GM19395 (cell line): ENCODE results near the gene KIF13A.
"Not testable (repeated sequence)": the region's sequence is repeated elsewhere in the genome, so short reads cannot be mapped to it uniquely, and the experiment has no call there.

ENCODE experiments used
- ATAC-seq: cut with Tn5 transposase; IDR thresholded peaks from one replicate; pipeline ENCODE4 v1.9.1; 2021; ENCODE audit warnings: mild to moderate bottlenecking, moderate library complexity; ENCODE audit not compliant: unreplicated experiment

KIF13A gene

GRCh38 chr6:17735311-17735710, 252.1 kb downstream of the KIF13A start:
- ATAC-seq, result not testable (repeated sequence)

GRCh38 chr6:17730078-17730704, 257.2 kb downstream of the KIF13A start:
- no peak for ATAC-seq

DNA sequence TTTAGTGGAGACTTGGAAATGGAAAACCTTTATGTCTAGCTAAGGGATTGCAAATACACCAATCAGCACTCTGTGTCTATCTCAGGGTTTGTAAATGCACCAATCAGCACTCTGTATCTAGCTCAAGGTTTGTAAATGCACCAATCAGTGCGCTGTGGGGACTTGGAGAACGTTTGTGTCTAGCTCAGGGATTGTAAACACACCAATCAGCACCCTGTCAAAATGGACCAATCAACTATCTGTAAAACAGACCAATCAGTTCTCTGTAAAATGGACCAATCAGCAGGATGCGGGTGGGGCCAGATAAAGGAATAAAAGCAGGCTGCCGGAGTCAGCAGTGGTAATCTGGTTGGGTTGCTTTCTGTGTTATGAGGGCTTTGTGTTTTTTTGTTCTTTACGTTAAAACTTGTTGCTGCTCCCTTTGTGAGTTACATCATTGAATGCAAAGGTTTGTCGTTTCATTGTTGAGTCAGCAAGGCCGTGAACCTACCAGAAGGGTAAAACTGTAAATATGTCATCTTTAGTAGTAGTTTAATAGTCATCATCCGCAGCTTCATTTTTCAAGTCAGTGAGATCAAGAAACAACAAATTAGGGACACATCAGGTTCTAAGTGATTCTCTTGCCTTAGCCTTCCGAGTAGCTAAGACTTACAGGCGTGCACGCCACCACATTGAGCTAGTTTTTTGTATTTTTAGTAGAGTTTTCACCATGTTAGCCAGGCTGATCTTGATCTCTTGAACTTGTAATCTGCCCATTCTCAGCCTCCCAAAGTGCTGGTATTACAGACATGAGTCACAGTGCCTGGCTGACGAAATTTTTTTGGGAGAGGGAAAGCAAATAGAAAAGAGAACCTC, 258.0 kb downstream of the KIF13A start:
- ATAC-seq, result no peak

DNA sequence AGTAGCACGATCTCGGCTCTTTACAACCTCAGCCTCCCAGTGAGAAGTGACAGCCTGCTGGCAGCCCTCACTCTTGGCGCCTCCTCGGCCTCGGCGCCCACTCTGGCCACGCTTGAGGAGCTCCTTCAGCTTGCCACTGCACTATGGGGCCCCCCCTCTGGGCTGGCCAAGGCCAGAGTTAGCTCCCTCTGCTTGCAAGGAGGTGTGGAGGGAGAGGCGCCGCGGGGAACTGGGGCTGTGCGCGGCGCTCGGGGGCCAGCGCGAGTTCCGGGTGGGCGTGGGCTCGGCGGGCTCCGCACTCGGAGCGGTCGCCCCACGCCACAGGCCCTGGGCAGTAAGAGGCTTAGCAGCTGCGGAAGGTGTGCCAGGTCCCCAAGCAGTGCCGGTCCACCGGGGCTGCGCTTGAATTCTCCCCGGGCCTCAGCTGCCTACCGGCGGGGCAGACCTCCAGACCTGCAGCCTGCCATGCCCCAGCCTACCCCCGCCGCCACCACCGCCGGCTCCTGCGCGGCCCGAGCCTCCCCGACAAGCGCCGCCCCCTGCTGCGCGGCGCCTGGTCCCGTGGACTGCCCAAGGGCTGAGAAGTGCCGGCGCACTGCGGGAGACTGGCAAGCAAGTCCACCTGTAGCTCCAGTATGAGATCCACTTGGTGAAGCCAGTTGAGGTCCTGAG, 258.7 kb downstream of the KIF13A start:
- ATAC-seq, result no peak

- ATAC-seq, result no peak
Observed at GRCh38 chr6:17725083-17725482, 262.4 kb downstream of the KIF13A start.

DNA sequence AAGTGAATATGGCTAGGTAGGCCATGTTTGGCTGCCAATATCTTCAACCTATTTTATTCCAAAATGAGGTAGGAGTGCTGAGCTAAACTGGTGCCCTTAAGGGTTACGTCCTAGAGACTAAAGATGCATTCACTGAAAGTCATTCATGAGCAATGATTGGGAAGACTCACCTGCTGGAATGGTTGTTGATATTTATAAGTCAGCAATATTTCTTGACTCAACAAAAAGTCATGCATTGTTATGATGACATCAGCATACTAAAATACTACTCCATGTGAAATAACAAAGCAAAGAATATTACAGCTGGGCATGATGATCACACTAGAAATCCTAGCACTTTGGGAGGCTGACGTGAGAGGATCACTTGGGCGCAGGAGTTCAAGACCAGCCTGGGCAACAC, 263.1 kb downstream of the KIF13A start:
- no peak for ATAC-seq

DNA sequence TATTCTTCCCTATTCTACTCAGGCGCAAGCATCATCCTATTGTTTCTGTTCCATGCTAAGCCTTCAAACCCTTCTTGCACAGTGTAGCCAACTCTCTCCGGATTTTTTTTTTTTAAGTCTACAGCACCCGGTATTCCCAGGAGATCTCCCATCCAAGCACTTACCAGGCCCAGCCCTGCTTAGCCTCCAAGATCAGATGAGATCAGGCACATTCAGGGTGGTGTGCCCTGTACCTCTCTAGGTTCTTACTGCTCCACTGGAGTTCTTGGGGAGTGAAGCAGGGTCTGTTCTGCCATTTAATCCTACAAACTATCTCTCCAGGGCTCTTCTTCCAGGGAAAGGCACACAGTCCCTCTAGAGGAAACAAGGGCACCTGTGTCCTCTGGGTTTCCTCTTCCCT, 265.8 kb downstream of the KIF13A start:
- ATAC-seq, result no peak

- ATAC-seq, result no peak
Observed at GRCh38 chr6:17719323-17720041, 268.0 kb downstream of the KIF13A start.

DNA sequence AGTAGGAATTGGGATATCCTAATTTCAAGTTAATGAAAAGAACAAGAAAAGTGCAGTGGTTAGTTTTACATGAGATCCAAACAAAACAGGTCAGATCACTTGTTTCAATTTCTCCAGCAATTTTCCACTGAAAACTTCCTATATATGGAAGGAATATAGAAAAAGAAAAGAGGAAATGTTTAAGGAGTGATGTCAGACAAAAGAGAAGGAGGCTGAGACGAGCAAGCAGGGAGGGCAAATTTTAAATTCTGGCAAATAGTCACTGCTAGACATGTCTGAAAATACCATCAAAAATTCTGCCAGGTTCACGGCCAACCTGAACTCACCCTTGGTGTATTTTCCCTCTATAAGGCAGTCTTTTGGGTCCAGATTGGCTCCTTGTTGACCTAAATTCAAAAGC, 271.2 kb downstream of the KIF13A start:
- ATAC-seq, result no peak

GRCh38 chr6:17714879-17715851, 272.3 kb downstream of the KIF13A start:
- peak; percentile 89 for ATAC-seq

- ATAC-seq, result no peak
Observed at GRCh38 chr6:17714177-17714576, 273.3 kb downstream of the KIF13A start.

DNA sequence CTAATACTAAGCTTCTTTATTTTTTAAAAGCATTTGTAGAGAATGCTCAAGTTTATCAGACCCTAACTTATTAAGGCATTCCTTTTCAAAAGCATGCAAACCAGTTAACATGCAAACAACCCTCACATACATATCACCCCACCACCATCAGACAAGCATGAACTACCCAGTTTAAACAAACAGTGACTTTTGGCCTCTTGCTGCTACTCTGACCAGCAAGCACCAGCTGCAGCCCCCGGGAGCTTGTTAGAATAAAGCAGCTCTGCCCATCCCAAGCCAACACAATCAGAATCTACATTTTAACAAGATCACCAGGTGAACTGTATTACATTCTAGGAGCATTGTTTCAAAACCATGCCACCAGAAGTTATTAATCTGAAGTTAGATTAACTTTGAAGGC, 274.9 kb downstream of the KIF13A start:
- no peak for ATAC-seq

GRCh38 chr6:17710331-17710730, 277.1 kb downstream of the KIF13A start:
- ATAC-seq, result no peak

- no peak for ATAC-seq
Observed at GRCh38 chr6:17709476-17709875, 278.0 kb downstream of the KIF13A start.
